ENCODE data around the gene ROGDI.

DNA sequence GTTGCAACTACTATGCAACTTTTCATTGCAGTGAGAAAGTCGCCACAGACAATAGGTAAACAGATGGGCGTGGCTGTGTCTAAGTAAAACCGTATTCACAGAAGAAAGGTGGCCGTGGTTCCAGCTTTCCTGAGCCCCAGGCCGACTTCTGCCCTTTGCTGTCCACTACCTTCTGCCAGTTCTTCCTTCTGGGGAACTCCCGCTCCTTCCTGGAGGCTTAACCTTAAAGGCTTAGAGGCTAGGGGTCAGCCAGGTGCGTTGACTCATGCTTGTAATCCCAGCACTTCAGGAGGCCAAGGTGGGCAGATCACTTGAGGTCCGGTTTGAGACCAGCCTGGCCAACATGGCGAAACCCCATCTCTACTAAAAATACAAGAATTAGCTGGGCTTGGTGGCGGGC, 12.2 kb downstream of the ROGDI start:
- TF ChIP-seq CEBPB (IDR thresholded peaks at IDR 0.05; ENCODE audit: borderline replicate concordance in 1 of 2, low read depth in 2 of 2, low read length in 2 of 2) (no peak), STAT1 (conservative IDR thresholded peaks at IDR 0.05) (no peak), NR2F1 (conservative IDR thresholded peaks at IDR 0.05) (no peak), KDM1A (IDR thresholded peaks at IDR 0.05; ENCODE audit: borderline replicate concordance) (no peak)
- TF ChIP-seq, protein P1, sequence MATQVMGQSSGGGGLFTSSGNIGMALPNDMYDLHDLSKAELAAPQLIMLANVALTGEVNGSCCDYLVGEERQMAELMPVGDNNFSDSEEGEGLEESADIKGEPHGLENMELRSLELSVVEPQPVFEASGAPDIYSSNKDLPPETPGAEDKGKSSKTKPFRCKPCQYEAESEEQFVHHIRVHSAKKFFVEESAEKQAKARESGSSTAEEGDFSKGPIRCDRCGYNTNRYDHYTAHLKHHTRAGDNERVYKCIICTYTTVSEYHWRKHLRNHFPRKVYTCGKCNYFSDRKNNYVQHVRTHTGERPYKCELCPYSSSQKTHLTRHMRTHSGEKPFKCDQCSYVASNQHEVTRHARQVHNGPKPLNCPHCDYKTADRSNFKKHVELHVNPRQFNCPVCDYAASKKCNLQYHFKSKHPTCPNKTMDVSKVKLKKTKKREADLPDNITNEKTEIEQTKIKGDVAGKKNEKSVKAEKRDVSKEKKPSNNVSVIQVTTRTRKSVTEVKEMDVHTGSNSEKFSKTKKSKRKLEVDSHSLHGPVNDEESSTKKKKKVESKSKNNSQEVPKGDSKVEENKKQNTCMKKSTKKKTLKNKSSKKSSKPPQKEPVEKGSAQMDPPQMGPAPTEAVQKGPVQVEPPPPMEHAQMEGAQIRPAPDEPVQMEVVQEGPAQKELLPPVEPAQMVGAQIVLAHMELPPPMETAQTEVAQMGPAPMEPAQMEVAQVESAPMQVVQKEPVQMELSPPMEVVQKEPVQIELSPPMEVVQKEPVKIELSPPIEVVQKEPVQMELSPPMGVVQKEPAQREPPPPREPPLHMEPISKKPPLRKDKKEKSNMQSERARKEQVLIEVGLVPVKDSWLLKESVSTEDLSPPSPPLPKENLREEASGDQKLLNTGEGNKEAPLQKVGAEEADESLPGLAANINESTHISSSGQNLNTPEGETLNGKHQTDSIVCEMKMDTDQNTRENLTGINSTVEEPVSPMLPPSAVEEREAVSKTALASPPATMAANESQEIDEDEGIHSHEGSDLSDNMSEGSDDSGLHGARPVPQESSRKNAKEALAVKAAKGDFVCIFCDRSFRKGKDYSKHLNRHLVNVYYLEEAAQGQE (IDR thresholded peaks at IDR 0.05; ENCODE audit: low read depth, low read length): no peak
- TF ChIP-seq, protein P2, sequence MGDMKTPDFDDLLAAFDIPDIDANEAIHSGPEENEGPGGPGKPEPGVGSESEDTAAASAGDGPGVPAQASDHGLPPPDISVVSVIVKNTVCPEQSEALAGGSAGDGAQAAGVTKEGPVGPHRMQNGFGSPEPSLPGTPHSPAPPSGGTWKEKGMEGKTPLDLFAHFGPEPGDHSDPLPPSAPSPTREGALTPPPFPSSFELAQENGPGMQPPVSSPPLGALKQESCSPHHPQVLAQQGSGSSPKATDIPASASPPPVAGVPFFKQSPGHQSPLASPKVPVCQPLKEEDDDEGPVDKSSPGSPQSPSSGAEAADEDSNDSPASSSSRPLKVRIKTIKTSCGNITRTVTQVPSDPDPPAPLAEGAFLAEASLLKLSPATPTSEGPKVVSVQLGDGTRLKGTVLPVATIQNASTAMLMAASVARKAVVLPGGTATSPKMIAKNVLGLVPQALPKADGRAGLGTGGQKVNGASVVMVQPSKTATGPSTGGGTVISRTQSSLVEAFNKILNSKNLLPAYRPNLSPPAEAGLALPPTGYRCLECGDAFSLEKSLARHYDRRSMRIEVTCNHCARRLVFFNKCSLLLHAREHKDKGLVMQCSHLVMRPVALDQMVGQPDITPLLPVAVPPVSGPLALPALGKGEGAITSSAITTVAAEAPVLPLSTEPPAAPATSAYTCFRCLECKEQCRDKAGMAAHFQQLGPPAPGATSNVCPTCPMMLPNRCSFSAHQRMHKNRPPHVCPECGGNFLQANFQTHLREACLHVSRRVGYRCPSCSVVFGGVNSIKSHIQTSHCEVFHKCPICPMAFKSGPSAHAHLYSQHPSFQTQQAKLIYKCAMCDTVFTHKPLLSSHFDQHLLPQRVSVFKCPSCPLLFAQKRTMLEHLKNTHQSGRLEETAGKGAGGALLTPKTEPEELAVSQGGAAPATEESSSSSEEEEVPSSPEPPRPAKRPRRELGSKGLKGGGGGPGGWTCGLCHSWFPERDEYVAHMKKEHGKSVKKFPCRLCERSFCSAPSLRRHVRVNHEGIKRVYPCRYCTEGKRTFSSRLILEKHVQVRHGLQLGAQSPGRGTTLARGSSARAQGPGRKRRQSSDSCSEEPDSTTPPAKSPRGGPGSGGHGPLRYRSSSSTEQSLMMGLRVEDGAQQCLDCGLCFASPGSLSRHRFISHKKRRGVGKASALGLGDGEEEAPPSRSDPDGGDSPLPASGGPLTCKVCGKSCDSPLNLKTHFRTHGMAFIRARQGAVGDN (IDR thresholded peaks at IDR 0.05): no peak
- TF ChIP-seq, protein P3, sequence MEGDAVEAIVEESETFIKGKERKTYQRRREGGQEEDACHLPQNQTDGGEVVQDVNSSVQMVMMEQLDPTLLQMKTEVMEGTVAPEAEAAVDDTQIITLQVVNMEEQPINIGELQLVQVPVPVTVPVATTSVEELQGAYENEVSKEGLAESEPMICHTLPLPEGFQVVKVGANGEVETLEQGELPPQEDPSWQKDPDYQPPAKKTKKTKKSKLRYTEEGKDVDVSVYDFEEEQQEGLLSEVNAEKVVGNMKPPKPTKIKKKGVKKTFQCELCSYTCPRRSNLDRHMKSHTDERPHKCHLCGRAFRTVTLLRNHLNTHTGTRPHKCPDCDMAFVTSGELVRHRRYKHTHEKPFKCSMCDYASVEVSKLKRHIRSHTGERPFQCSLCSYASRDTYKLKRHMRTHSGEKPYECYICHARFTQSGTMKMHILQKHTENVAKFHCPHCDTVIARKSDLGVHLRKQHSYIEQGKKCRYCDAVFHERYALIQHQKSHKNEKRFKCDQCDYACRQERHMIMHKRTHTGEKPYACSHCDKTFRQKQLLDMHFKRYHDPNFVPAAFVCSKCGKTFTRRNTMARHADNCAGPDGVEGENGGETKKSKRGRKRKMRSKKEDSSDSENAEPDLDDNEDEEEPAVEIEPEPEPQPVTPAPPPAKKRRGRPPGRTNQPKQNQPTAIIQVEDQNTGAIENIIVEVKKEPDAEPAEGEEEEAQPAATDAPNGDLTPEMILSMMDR (IDR thresholded peaks at IDR 0.05 in 2 of 3, conservative IDR thresholded peaks at IDR 0.05 in 1 of 3; ENCODE audit: control insufficient read depth in 2 of 3, extremely low read depth in 1 of 3, insufficient read depth in 1 of 3, low read depth in 3 of 3, low read length in 3 of 3): no peak
